ENCODE data around the gene ERICH6B. TPM values are rescaled to one million over a fixed set of nuclear protein-coding genes. Genes with fewer than 3 reads are reported as not detected.
"Not testable (repeated sequence)": the region's sequence is repeated elsewhere in the genome, so short reads cannot be mapped to it uniquely, and the experiment has no call there.

ERICH6B gene
- polyA plus RNA-seq (ENCODE audit: insufficient read length in 10 of 10), result 1 to 10 TPM in 5 of 10 donors, under 1 TPM in 5; 0.32 to 2.7 (median 1.1) TPM
- long read RNA-seq, donor 1, result 0 reads
- long read RNA-seq, donor 2, result 0 reads
- long read RNA-seq, donor 3, result 0 reads
- long read RNA-seq, donor 4, result 0 reads
- long read RNA-seq, donor 5, result 0 reads
- long read RNA-seq, donor 6, partial matches to known transcripts, result 36 of 36 reads
- long read RNA-seq, donor 6, other reads (novel, unspliced or antisense), result 0 of 36 reads
- long read RNA-seq, donor 7, partial matches to known transcripts, result 11 of 11 reads
- long read RNA-seq, donor 7, other reads (novel, unspliced or antisense), result 0 of 11 reads
- long read RNA-seq, donor 8, result 0 reads
- long read RNA-seq, donor 9, result 0 reads

GRCh38 chr13:45615501-45616101, at the start of gene ERICH6B:
Gene ERICH6B (minus strand): TSS chr13:45615739. CDS start chr13:45597005, 18,734 bp downstream.
- peak; percentile 10 to 77 (median 25) for DNase-seq

- not testable (repeated sequence) for DNase-seq
Observed at GRCh38 chr13:45662903-45663302, 47.4 kb upstream of the ERICH6B start.

GRCh38 chr13:45662162-45662561, 46.6 kb upstream of the ERICH6B start:
- DNase-seq, result no peak

- not testable (repeated sequence) for DNase-seq
Observed at GRCh38 chr13:45660458-45660857, 44.9 kb upstream of the ERICH6B start.

GRCh38 chr13:45659536-45659935, 44.0 kb upstream of the ERICH6B start:
- no peak for DNase-seq

GRCh38 chr13:45658586-45659235, 43.2 kb upstream of the ERICH6B start:
- DNase-seq, result peak in 1 of 3 donors; percentile 16

- DNase-seq, result no peak
Observed at GRCh38 chr13:45654633-45655349, 39.3 kb upstream of the ERICH6B start.

GRCh38 chr13:45645263-45645662, 29.7 kb upstream of the ERICH6B start:
- not testable (repeated sequence) for DNase-seq

- DNase-seq, result not testable (repeated sequence)
Observed at GRCh38 chr13:45642159-45642558, 26.6 kb upstream of the ERICH6B start.

- not testable (repeated sequence) for DNase-seq
Observed at GRCh38 chr13:45635291-45635690, 19.8 kb upstream of the ERICH6B start.

GRCh38 chr13:45630791-45631190, 15.3 kb upstream of the ERICH6B start:
- DNase-seq, result no peak

GRCh38 chr13:45629940-45630339, 14.4 kb upstream of the ERICH6B start:
- DNase-seq, result no peak

- DNase-seq, result no peak
Observed at GRCh38 chr13:45628094-45628493, 12.6 kb upstream of the ERICH6B start.

- no peak for DNase-seq
Observed at GRCh38 chr13:45627656-45628055, 12.1 kb upstream of the ERICH6B start.

- no peak for DNase-seq
Observed at GRCh38 chr13:45626731-45627374, 11.3 kb upstream of the ERICH6B start.

GRCh38 chr13:45623516-45624090, 8.1 kb upstream of the ERICH6B start:
- DNase-seq, result no peak

GRCh38 chr13:45621950-45622349, 6.4 kb upstream of the ERICH6B start:
- DNase-seq, result no peak

- no peak for DNase-seq
Observed at GRCh38 chr13:45607931-45608330, 7.6 kb downstream of the ERICH6B start.

GRCh38 chr13:45604892-45605291, 10.6 kb downstream of the ERICH6B start:
- DNase-seq, result no peak

- DNase-seq, result no peak
Observed at GRCh38 chr13:45603338-45603737, 12.2 kb downstream of the ERICH6B start.

Measured in muscle of back (tissue), 13 donors.